Measurements from ENCODE around the gene IRF8.

- no peak for TF ChIP-seq CTCF (IDR thresholded peaks at IDR 0.05; ENCODE audit: insufficient read depth, low read depth, low read length)
- TF ChIP-seq EZH2 (IDR thresholded peaks at IDR 0.05; ENCODE audit: insufficient read depth, low read length): no peak
Measured at GRCh38 chr16:85891033-85891775, 7.8 kb upstream of the IRF8 start.

All from astrocyte (in vitro differentiated cells and primary cell).